AG09309 (cell line): ENCODE data around the gene PPCDC.

Experiments
- DNase-seq: peaks from one replicate; pipeline ENCODE4 v3.0.0-alpha.2; 2010; ENCODE audit warnings: low read depth
- H3K4me3 ChIP-seq: 2 replicates; pipeline ENCODE4 v1.5.1; 2011; ENCODE audit warnings: mild to moderate bottlenecking, low read depth, low read length, moderate library complexity; ENCODE audit not compliant: control insufficient read depth
- CTCF ChIP-seq: IDR thresholded peaks from 2 replicates; pipeline ENCODE4 v1.5.1; 2011; ENCODE audit warnings: mild to moderate bottlenecking, low read depth, low read length, inconsistent platforms; ENCODE audit not compliant: insufficient read depth, control insufficient read depth; ENCODE audit errors: missing control alignments

The PPCDC gene

GRCh38 chr15:75095594-75095993, 72.2 kb downstream of the PPCDC start:
- H3K4me3 ChIP-seq, result no peak overlapping the region
- DNase-seq, result no peak
- no peak for TF ChIP-seq CTCF

GRCh38 chr15:75097939-75098338, 74.5 kb downstream of the PPCDC start:
- no peak for DNase-seq
- no peak for TF ChIP-seq CTCF
- no peak overlapping the region for H3K4me3 ChIP-seq

- DNase-seq, result no peak
- TF ChIP-seq CTCF, result no peak
- no peak overlapping the region for H3K4me3 ChIP-seq
Observed at GRCh38 chr15:75098404-75098803, 75.0 kb downstream of the PPCDC start.
